ENCODE results near the gene TRIM29. TPM values are rescaled to one million over a fixed set of nuclear protein-coding genes. Genes with fewer than 3 reads are reported as not detected.

Gene TRIM29
- total RNA-seq, 4 donors from 2014 or later: 4.6 to 7.6 (median 6.1) TPM

DNA sequence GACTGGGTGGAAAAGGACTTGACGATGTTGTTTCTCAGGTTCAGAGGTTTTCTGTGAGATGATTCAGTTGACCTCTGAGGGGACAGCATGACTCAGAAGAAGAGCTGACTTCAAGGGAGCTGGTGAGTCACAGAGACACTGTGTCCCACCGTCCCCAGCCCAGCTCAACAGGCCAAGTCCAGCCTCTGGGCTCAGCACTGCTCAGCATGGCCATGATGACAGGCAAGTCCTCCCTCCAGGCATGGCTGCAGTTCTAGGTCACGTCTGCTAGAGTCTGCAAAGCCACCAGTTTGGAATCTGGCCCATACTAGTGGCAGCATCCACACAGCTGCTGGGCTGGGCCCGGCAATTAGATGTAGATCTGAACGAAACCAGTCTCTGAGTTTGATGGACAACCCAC lies 12.9 kb downstream of the TRIM29 start:
- intact Hi-C loops (cut with DNase I; ENCODE audit: low total_unique reads): no loop called here
- H3K4me3 ChIP-seq: no peak overlapping the region

DNA sequence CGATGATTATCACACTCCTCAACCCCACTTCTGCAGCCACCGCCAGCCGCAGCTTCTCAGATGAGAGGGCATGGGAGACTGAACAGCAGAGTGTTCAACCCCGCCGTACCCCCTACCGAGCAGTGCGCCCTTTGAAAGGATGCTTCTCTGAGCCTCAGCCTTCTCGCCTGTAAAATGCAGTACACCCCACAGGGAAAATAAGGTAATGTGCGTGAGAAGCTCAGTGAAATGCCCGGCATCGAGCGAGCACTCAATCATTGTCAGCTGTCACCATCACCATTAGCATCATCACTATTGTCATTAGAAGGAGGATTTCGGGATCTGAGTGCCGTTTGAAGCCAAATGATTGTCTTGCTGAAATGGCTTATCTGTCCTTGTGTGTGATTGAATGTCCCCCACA lies 13.6 kb downstream of the TRIM29 start:
- no peaks in the 10 kb centered on the region for H3K36me3 ChIP-seq
- intact Hi-C loops (cut with DNase I; ENCODE audit: low total_unique reads): no loop called here
- TF ChIP-seq, protein P1, sequence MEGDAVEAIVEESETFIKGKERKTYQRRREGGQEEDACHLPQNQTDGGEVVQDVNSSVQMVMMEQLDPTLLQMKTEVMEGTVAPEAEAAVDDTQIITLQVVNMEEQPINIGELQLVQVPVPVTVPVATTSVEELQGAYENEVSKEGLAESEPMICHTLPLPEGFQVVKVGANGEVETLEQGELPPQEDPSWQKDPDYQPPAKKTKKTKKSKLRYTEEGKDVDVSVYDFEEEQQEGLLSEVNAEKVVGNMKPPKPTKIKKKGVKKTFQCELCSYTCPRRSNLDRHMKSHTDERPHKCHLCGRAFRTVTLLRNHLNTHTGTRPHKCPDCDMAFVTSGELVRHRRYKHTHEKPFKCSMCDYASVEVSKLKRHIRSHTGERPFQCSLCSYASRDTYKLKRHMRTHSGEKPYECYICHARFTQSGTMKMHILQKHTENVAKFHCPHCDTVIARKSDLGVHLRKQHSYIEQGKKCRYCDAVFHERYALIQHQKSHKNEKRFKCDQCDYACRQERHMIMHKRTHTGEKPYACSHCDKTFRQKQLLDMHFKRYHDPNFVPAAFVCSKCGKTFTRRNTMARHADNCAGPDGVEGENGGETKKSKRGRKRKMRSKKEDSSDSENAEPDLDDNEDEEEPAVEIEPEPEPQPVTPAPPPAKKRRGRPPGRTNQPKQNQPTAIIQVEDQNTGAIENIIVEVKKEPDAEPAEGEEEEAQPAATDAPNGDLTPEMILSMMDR (IDR thresholded peaks at IDR 0.05): no peak
- no peak for TF ChIP-seq POLR2A (IDR thresholded peaks at IDR 0.05)
- no peaks in the 10 kb centered on the region for H3K9me3 ChIP-seq
- DNase-seq: no peak
- H3K4me3 ChIP-seq: no peak overlapping the region
- no peaks in the 10 kb centered on the region for H3K27me3 ChIP-seq
- H3K27ac ChIP-seq: no peak overlapping the region
- H3K4me1 ChIP-seq: no peaks in the 10 kb centered on the region

More for the DNA sequence above, 12.9 kb downstream of the TRIM29 start:
- Histone ChIP-seq H3K36me3 (no peaks in the 10 kb centered on the region), H3K9me3 (no peaks in the 10 kb centered on the region), H3K27ac (no peak overlapping the region), H3K27me3 (no peaks in the 10 kb centered on the region), H3K4me1 (no peaks in the 10 kb centered on the region)
- DNase-seq: no peak
- no peak for TF ChIP-seq POLR2A (IDR thresholded peaks at IDR 0.05)
- TF ChIP-seq, protein P1 (IDR thresholded peaks at IDR 0.05): no peak

DNA sequence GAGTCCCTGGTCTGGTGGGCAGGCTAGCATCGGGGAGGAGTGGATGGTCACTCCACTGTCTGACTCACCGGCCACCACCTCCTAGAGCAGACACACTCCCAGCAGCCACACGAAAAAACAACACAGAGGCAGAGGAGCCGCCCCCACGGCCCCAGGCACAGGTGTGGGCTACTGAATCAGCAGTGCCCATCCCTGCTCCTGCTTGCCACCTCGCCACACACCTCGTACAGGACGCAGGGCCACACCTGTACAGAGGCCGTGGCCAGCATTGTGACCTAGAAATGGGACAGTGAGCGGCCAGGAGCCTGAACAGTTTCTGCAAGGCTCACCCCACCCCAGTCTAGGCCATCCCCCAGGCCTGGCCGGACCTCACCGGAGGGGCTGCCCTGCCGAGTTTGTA lies 14.0 kb downstream of the TRIM29 start:
- intact Hi-C loops (cut with DNase I; ENCODE audit: low total_unique reads): no loop called here
- no peaks in the 10 kb centered on the region for H3K36me3 ChIP-seq
- H3K27ac ChIP-seq: no peak overlapping the region
- no peaks in the 10 kb centered on the region for H3K27me3 ChIP-seq
- no peak for DNase-seq
- H3K9me3 ChIP-seq: no peaks in the 10 kb centered on the region
- H3K4me3 ChIP-seq: no peak overlapping the region
- no peaks in the 10 kb centered on the region for H3K4me1 ChIP-seq
- TF ChIP-seq, protein P1 (IDR thresholded peaks at IDR 0.05): no peak
- no peak for TF ChIP-seq POLR2A (IDR thresholded peaks at IDR 0.05)

DNA sequence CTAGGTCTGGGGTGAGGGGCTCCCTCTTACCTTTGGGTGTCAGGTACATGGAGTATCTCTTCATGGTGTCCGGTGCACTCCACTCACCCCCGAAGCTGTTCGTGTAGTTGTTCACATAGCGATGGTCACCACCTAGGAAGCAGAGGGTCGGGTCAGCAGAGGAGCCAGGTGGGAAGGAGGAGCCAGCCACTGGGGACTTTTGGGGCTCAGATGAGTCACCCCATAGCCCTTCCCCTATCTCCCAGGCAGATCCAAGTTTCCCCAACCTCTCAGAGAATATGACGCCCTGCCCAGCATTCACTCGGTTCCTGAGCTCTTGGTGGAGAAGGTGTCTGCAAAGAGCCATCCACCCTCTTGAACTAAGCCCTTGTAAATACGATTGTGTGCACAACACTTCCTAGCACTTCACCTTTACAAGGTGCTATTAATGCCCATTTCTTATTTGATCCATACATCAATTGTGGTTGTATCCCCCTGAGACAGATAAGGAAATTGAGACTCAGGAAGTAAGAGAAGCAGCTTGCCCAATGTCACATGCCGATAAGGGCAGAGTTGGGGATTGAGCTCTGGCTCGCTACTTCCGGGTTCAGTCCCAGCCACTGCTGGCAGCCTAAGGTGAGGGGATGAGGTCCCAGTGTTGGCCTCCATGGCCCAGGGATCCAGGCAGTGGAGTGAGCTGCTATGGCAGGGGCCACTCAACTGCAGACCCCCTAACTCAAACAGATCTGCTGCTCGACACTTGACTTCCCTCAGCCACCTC lies 14.8 kb downstream of the TRIM29 start:
- no peak overlapping the region for H3K4me3 ChIP-seq
- DNase-seq: no peak
- no peaks in the 10 kb centered on the region for H3K27me3 ChIP-seq
- TF ChIP-seq, protein P1 (IDR thresholded peaks at IDR 0.05): no peak
- no peak for TF ChIP-seq POLR2A (IDR thresholded peaks at IDR 0.05)
- no peak overlapping the region for H3K27ac ChIP-seq
- intact Hi-C loops (cut with DNase I; ENCODE audit: low total_unique reads): no loop called here
- H3K9me3 ChIP-seq: no peaks in the 10 kb centered on the region
- H3K4me1 ChIP-seq: no peaks in the 10 kb centered on the region
- H3K36me3 ChIP-seq: no peaks in the 10 kb centered on the region

DNA sequence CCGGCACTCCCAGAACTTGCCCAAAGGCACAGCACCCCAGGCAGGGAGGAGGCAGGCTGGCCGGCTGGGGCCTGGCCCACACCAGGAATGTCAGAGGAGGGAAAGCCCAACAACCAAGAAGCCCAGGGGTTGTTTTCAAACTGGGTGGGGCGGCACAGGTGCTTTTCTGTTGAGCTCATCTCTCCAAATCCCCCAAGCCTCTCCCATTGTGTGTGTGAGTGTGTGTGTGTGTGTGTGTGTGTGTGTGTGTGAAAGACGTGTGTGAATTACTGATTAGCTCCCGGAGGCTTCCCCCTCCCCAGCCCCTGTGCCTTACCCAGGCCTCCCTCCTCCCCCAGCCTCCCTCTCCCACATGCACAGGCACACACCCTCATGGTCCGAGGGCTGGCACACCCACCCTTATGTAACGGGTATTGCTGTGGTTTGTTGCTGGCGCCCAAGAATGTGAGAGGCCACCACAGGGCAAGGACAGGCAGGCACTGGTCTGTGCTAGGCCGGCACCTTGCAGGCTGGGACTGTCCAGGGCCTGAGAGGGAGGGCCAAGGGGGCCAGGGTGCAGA lies 15.9 kb downstream of the TRIM29 start:
- Histone ChIP-seq H3K27me3 (no peaks in the 10 kb centered on the region), H3K36me3 (no peaks in the 10 kb centered on the region), H3K4me1 (no peaks in the 10 kb centered on the region), H3K27ac (no peak overlapping the region), H3K9me3 (no peaks in the 10 kb centered on the region), H3K4me3 (no peak overlapping the region)
- intact Hi-C loops (cut with DNase I; ENCODE audit: low total_unique reads): no loop called here
- TF ChIP-seq, protein P1 (IDR thresholded peaks at IDR 0.05): no peak
- no peak for TF ChIP-seq POLR2A (IDR thresholded peaks at IDR 0.05)
- DNase-seq: no peak
